Neural progenitor cell (in vitro differentiated cells): ENCODE results near the gene MEGF6. TPM values are rescaled to one million over a fixed set of nuclear protein-coding genes. Genes with fewer than 3 reads are reported as not detected.
A peak's percentile ranks its signal among the peaks of the same experiment; 100 is the strongest.

Experiments used
- DNase-seq: peaks from one replicate; pipeline ENCODE4 v3.0.0-alpha.2; 2016; ENCODE audit warnings: low spot score
- H2AFZ ChIP-seq: fragments of 200-600 bp; sonication (generic); replicated peaks from 2 replicates; pipeline ENCODE4 v1.6.1; 2016; ENCODE audit warnings: antibody characterized with exemption
- H3F3A ChIP-seq: fragments of 200-600 bp; sonication (generic); 2 replicates; pipeline ENCODE4 v1.6.1; 2016; ENCODE audit warnings: antibody characterized with exemption, low read depth
- H3K27ac ChIP-seq: fragments of 200-600 bp; sonication (generic); 2 replicates; pipeline ENCODE4 v1.5.1; 2016; ENCODE audit warnings: mild to moderate bottlenecking
- H3K27me3 ChIP-seq: fragments of 200-600 bp; sonication (generic); 2 replicates; pipeline ENCODE4 v1.6.1; 2016; ENCODE audit warnings: mild to moderate bottlenecking, moderate library complexity
- H3K36me3 ChIP-seq: fragments of 200-600 bp; sonication (generic); 2 replicates; pipeline ENCODE4 v1.5.1; 2016
- H3K4me1 ChIP-seq: fragments of 200-600 bp; sonication (generic); 2 replicates; pipeline ENCODE4 v1.6.1; 2016; ENCODE audit warnings: mixed run types
- H3K4me2 ChIP-seq: fragments of 200-600 bp; sonication (generic); 2 replicates; pipeline ENCODE4 v1.6.1; 2016
- H3K4me3 ChIP-seq: fragments of 200-600 bp; sonication (generic); 2 replicates; pipeline ENCODE4 v1.5.1; 2016
- H3K79me2 ChIP-seq: fragments of 200-600 bp; sonication (generic); 2 replicates; pipeline ENCODE4 v1.6.1; 2016; ENCODE audit warnings: low read depth
- H3K9ac ChIP-seq: fragments of 200-600 bp; sonication (generic); 2 replicates; pipeline ENCODE4 v1.6.1; 2016
- H3K9me3 ChIP-seq: fragments of 200-600 bp; sonication (generic); 2 replicates; pipeline ENCODE4 v1.5.1; 2016; ENCODE audit warnings: low read depth
- H4K20me1 ChIP-seq: fragments of 200-600 bp; sonication (generic); 2 replicates; pipeline ENCODE4 v1.6.1; 2016; ENCODE audit warnings: low read depth
- H3K27ac Mint-ChIP-seq: 3 replicates; pipeline ENCODE4 v1.8.0; 2021; ENCODE audit warnings: mixed read lengths
- H3K27me3 Mint-ChIP-seq: 2 replicates; pipeline ENCODE4 v1.8.0; 2022; ENCODE audit warnings: low read depth, mild to moderate bottlenecking, inconsistent platforms, moderate library complexity, mixed read lengths; ENCODE audit not compliant: insufficient read depth
- H3K36me3 Mint-ChIP-seq: 3 replicates; pipeline ENCODE4 v1.8.0; 2021; ENCODE audit warnings: mixed read lengths
- H3K4me1 Mint-ChIP-seq: 3 replicates; pipeline ENCODE4 v1.8.0; 2021; ENCODE audit warnings: mixed read lengths
- H3K4me3 Mint-ChIP-seq: 3 replicates; pipeline ENCODE4 v1.8.0; 2021; ENCODE audit warnings: mild to moderate bottlenecking, moderate library complexity, mixed read lengths
- H3K9me3 Mint-ChIP-seq: 3 replicates; pipeline ENCODE4 v1.8.0; 2020; ENCODE audit warnings: mixed read lengths
- CTCF ChIP-seq: fragments of 200-600 bp; sonication (generic); IDR thresholded peaks from 2 replicates; pipeline ENCODE4 v1.5.1; 2017; ENCODE audit warnings: antibody characterized with exemption, mild to moderate bottlenecking
- EZH2 ChIP-seq: fragments of 200-600 bp; sonication (generic); IDR thresholded peaks from 2 replicates; pipeline ENCODE4 v1.6.1; 2017; ENCODE audit warnings: antibody characterized with exemption, mild to moderate bottlenecking, moderate library complexity
- EZH2phosphoT487 ChIP-seq: fragments of 200-600 bp; sonication (generic); IDR thresholded peaks from 2 replicates; pipeline ENCODE4 v1.6.1; 2017; ENCODE audit warnings: antibody characterized with exemption
- total RNA-seq: library from RNA; depleted of rRNA; stranded (reverse); fragments of >200 nt; gene quantifications from 2 replicates; pipeline ENCODE4 v1.2.3, GENCODE V29; 2015; ENCODE audit warnings: low replicate concordance

Gene MEGF6
- total RNA-seq, 1 donor from 2014 or later: 1.7 TPM

GRCh38 chr1:3444298-3444697, 167.0 kb downstream of the MEGF6 start:
- Mint-ChIP-seq H3K9me3 (peaks cover 6% of the 10 kb centered on the region), H3K27ac (no peak overlapping the region)
- peaks cover 21% of the 10 kb centered on the region for H3K4me1 ChIP-seq

GRCh38 chr1:3443807-3444206, 167.5 kb downstream of the MEGF6 start:
- no peak overlapping the region for H3K27ac Mint-ChIP-seq
- peaks cover 6% of the 10 kb centered on the region for H3K9me3 Mint-ChIP-seq
- H3K27me3 Mint-ChIP-seq: peaks cover 4% of the 10 kb centered on the region
- H3K9me3 ChIP-seq: no peaks in the 10 kb centered on the region
- H3K36me3 ChIP-seq: no peaks in the 10 kb centered on the region
- H3K79me2 ChIP-seq: no peaks in the 10 kb centered on the region
- no peak for DNase-seq
- peaks cover 21% of the 10 kb centered on the region for H3K4me1 ChIP-seq
- H3K27me3 ChIP-seq: no peaks in the 10 kb centered on the region
- no peak overlapping the region for H3K4me2 ChIP-seq
- no peak overlapping the region for H3K9ac ChIP-seq
- H4K20me1 ChIP-seq: no peaks in the 10 kb centered on the region
- no peak overlapping the region for H2AFZ ChIP-seq
- H3K4me1 Mint-ChIP-seq: peaks cover 17% of the 10 kb centered on the region
- no peak overlapping the region for H3K4me3 ChIP-seq
- H3K4me3 Mint-ChIP-seq: no peak overlapping the region
- H3K36me3 Mint-ChIP-seq: no peaks in the 10 kb centered on the region
- TF ChIP-seq CTCF (no peak), EZH2phosphoT487 (no peak)
- no peak overlapping the region for H3K27ac ChIP-seq
- peaks cover 5% of the 10 kb centered on the region for H3F3A ChIP-seq

More at GRCh38 chr1:3444298-3444697, 167.0 kb downstream of the MEGF6 start:
- Histone ChIP-seq H3K27ac (no peak overlapping the region), H3K4me2 (no peak overlapping the region), H3K27me3 (no peaks in the 10 kb centered on the region), H3F3A (peaks cover 5% of the 10 kb centered on the region), H3K79me2 (no peaks in the 10 kb centered on the region), H3K9me3 (no peaks in the 10 kb centered on the region), H3K4me3 (no peak overlapping the region), H3K9ac (no peak overlapping the region), H2AFZ (no peak overlapping the region), H3K36me3 (no peaks in the 10 kb centered on the region), H4K20me1 (no peaks in the 10 kb centered on the region)
- no peak for DNase-seq
- peaks cover 17% of the 10 kb centered on the region for H3K4me1 Mint-ChIP-seq
- H3K27me3 Mint-ChIP-seq: peaks cover 4% of the 10 kb centered on the region
- no peaks in the 10 kb centered on the region for H3K36me3 Mint-ChIP-seq
- no peak for TF ChIP-seq EZH2
- TF ChIP-seq EZH2phosphoT487: no peak
- TF ChIP-seq CTCF: no peak
- no peak overlapping the region for H3K4me3 Mint-ChIP-seq

DNA sequence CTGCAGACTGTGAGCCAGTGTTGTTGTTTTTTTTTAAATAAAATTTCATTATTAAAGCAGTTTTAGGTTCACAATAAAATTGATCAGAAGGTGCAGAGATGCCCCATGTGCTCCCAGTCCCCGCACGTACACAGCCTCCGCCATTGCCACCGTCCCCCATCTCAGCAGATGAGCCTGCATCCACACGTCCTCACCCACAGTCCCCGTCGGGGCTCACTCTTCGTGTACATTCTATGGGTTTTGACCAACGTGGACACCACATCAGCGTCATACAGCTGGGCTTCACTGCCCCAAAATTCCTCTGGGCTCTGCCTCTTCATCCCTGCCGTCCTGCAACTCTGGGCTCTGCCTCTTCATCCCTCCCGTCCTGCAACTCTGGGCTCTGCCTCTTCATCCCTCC, 168.4 kb downstream of the MEGF6 start:
- no peak overlapping the region for H3K4me3 Mint-ChIP-seq
- DNase-seq: no peak

More for the DNA sequence above, 168.4 kb downstream of the MEGF6 start:
- no peak for TF ChIP-seq EZH2
- TF ChIP-seq EZH2phosphoT487: no peak
- TF ChIP-seq CTCF: no peak
- H3K36me3 ChIP-seq: no peaks in the 10 kb centered on the region
- no peak overlapping the region for H3K4me3 ChIP-seq
- no peaks in the 10 kb centered on the region for H3K36me3 Mint-ChIP-seq
- H3K9me3 Mint-ChIP-seq: peaks cover 6% of the 10 kb centered on the region
- no peak overlapping the region for H2AFZ ChIP-seq
- no peaks in the 10 kb centered on the region for H3K79me2 ChIP-seq
- peaks cover 4% of the 10 kb centered on the region for H3K27me3 Mint-ChIP-seq
- H3K27ac ChIP-seq: no peak overlapping the region
- no peaks in the 10 kb centered on the region for H4K20me1 ChIP-seq
- H3K9ac ChIP-seq: no peak overlapping the region
- no peak overlapping the region for H3K4me2 ChIP-seq
- H3K9me3 ChIP-seq: no peaks in the 10 kb centered on the region
- H3K27ac Mint-ChIP-seq: peak overlapping the region; percentile 76
- peaks cover 5% of the 10 kb centered on the region for H3F3A ChIP-seq
- H3K4me1 Mint-ChIP-seq: peaks cover 17% of the 10 kb centered on the region
- peaks cover 21% of the 10 kb centered on the region for H3K4me1 ChIP-seq
- no peaks in the 10 kb centered on the region for H3K27me3 ChIP-seq
